ACC112 (cell line): ENCODE results near the gene MYL3.

ENCODE experiments used
- H2AFZ ChIP-seq: fragments of 200-600 bp; sonication (generic); one replicate; pipeline ENCODE4 v1.6.0; 2017; ENCODE audit warnings: antibody characterized with exemption, low read length; ENCODE audit not compliant: unreplicated experiment
- H3K27ac ChIP-seq: fragments of 200-600 bp; sonication (generic); 2 replicates; pipeline ENCODE4 v1.5.1; 2014; ENCODE audit warnings: low read depth, mild to moderate bottlenecking, antibody characterized with exemption, low read length, moderate library complexity
- H3K27me3 ChIP-seq: fragments of 200-600 bp; sonication (generic); 2 replicates; pipeline ENCODE4 v1.6.1; 2014; ENCODE audit warnings: mild to moderate bottlenecking, antibody characterized with exemption, low read length, moderate library complexity, mixed read lengths; ENCODE audit not compliant: insufficient read depth
- H3K36me3 ChIP-seq: fragments of 200-600 bp; sonication (generic); 2 replicates; pipeline ENCODE4 v1.6.1; 2016; ENCODE audit warnings: mild to moderate bottlenecking, antibody characterized with exemption, low read length, moderate library complexity, mixed read lengths; ENCODE audit not compliant: insufficient read depth
- H3K4me1 ChIP-seq: fragments of 200-600 bp; sonication (generic); one replicate; pipeline ENCODE4 v1.6.1; 2016; ENCODE audit warnings: low read length, mixed read lengths; ENCODE audit not compliant: insufficient read depth, unreplicated experiment, control insufficient read depth
- H3K4me3 ChIP-seq: fragments of 200-600 bp; sonication (generic); 2 replicates; pipeline ENCODE4 v1.5.1; 2014; ENCODE audit warnings: mild to moderate bottlenecking, low read depth, low read length
- H3K79me2 ChIP-seq: fragments of 200-600 bp; sonication (generic); one replicate; pipeline ENCODE4 v1.6.0; 2016; ENCODE audit warnings: low read length; ENCODE audit not compliant: control insufficient read depth, unreplicated experiment, insufficient read depth

Gene MYL3

DNA sequence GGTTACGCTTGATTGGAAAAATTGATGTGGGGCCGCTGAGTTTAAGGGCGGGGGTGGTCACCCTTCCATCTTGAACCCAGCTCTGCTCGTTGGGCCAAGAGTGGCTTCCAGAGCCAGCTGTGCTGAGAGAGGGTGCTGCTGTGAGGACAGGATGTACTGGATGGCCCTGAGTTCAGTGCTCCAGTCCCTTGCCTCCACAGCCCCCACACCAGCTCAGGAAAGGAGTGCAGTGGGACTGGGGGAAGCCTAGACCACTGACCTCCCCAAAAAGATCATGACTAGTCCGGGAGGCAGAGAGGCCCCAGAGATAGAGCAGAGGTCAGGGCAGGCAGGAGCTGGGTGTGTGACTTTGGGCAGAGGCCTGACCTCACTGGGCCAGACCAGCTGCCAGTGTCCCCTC lies 10.3 kb upstream of the MYL3 start:
- H2AFZ ChIP-seq = no peak overlapping the region
- no peaks in the 10 kb centered on the region for H3K79me2 ChIP-seq
- no peaks in the 10 kb centered on the region for H3K36me3 ChIP-seq
- H3K27me3 ChIP-seq = peaks cover 5% of the 10 kb centered on the region; the same call in 1 of the 2 replicates
- H3K27ac ChIP-seq = no peak overlapping the region
- peaks cover 1% of the 10 kb centered on the region for H3K4me1 ChIP-seq
- H3K4me3 ChIP-seq = no peak overlapping the region

DNA sequence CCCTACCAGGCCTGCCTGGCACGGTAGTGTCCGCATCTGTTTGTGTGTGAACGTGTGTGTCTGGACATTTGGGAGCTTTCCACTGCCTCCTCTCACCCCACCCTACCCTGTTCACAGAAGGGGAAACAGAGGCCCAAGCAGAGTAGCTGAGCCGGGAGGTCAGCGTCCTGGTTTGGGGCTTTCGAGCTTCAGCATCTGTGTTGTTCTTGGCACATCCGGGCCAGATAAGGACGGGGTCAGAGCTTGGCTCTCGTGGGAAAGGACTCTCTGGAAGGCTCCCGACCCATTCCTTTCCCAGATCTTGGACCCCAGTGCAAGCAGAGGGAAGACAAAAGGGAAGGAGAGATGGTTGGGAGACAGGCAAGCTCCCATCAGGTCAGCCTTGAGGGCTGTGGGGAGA lies 8.0 kb upstream of the MYL3 start:
- Histone ChIP-seq H3K27ac (no peak overlapping the region), H3K27me3 (peaks cover 5% of the 10 kb centered on the region; the same call in 1 of the 2 replicates), H2AFZ (no peak overlapping the region), H3K79me2 (no peaks in the 10 kb centered on the region), H3K4me3 (no peak overlapping the region), H3K4me1 (peaks cover 7% of the 10 kb centered on the region), H3K36me3 (no peaks in the 10 kb centered on the region)

DNA sequence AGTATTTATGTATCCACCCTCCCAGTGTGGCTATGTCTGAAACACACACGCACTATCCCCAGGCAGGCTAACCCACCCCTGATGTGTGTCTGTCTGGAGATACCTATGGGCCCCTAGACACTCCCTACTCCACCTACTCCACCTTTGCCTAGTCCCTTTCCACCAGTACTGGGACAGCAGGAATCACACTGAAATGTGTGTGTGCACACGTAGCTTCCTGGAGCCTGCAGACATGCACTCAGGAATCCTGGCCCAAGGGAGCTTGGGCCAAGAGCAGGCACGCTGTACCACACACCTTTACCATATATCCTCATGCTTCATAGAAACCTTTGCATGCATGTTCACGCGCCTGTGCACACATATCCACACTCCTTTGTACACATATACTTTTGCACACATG lies 7.4 kb upstream of the MYL3 start:
- peaks cover 7% of the 10 kb centered on the region for H3K4me1 ChIP-seq
- H3K4me3 ChIP-seq = no peak overlapping the region
- no peak overlapping the region for H2AFZ ChIP-seq
- H3K79me2 ChIP-seq = no peaks in the 10 kb centered on the region
- no peak overlapping the region for H3K27ac ChIP-seq
- H3K27me3 ChIP-seq = peaks cover 5% of the 10 kb centered on the region; the same call in 1 of the 2 replicates
- no peaks in the 10 kb centered on the region for H3K36me3 ChIP-seq

DNA sequence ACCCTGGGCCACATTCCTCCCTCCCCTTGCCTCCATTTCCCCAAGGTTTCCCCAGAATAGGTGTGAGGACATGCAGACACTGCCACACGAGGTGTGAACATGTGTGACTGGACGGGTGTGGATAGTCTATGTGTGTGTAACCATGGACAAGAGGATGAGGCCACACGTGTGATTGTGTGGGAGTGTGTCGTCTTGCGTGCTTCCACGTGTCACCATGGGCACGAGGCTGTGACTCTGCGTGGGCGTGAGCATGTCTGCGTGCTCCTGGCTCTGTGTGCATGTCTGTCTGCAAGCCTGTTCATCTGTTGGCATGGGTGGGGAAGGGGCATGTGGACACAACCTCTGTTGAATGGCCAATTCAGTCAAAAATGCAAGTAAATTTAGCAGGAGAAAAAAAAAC lies 6.2 kb upstream of the MYL3 start:
- no peaks in the 10 kb centered on the region for H3K36me3 ChIP-seq
- no peak overlapping the region for H3K4me3 ChIP-seq
- no peak overlapping the region for H2AFZ ChIP-seq
- H3K4me1 ChIP-seq = peaks cover 7% of the 10 kb centered on the region
- H3K27me3 ChIP-seq = peaks cover 5% of the 10 kb centered on the region; the same call in 1 of the 2 replicates
- no peak overlapping the region for H3K27ac ChIP-seq
- H3K79me2 ChIP-seq = no peaks in the 10 kb centered on the region

DNA sequence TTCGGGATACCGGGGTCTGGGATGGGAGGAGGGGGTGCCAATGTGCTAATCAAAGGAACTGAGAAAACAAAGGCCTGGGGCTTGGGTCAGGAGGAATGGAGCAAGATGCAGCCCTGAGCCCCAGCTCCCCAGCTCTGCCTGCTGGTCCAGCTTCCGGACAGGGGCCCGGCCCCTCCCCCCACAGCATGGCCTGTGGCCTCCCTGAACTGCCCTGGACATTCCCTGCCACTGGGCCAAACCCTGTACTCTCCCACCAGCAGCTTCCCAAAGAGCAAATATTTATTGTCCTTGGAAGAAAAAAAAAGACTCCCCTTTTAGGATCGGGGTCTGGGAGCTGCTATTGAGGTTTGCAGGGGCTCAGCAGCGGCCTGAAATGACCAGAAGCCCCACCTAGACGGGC lies 5.7 kb upstream of the MYL3 start:
- H3K27me3 ChIP-seq = peaks cover 5% of the 10 kb centered on the region; the same call in 1 of the 2 replicates
- H3K4me1 ChIP-seq = peaks cover 7% of the 10 kb centered on the region
- no peak overlapping the region for H3K4me3 ChIP-seq
- H3K79me2 ChIP-seq = no peaks in the 10 kb centered on the region
- no peak overlapping the region for H2AFZ ChIP-seq
- H3K27ac ChIP-seq = no peak overlapping the region
- H3K36me3 ChIP-seq = no peaks in the 10 kb centered on the region

DNA sequence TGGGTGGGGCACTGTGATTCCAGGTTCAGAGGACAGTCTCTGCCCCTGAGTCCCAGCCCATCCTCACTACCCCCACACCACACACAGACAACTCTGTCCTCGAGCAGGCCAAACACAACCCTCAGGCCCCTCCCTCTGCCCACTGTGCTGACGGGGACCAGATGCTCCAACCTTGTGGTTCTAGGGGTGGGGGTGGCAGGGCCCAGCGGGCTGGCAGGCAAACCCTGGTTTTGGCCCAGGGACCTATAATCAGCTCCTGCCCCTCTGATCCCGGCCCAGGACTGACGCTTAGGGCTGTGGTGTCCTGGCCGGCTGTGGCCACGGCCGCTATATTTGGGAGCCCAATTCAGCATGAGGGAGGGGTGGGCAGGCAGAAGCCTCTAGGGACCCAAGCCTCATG lies 5.0 kb upstream of the MYL3 start:
- Histone ChIP-seq H3K27ac (no peak overlapping the region), H3K4me1 (peaks cover 7% of the 10 kb centered on the region), H3K27me3 (peaks cover 5% of the 10 kb centered on the region; the same call in 1 of the 2 replicates), H3K4me3 (no peak overlapping the region), H3K79me2 (no peaks in the 10 kb centered on the region), H3K36me3 (no peaks in the 10 kb centered on the region), H2AFZ (no peak overlapping the region)

DNA sequence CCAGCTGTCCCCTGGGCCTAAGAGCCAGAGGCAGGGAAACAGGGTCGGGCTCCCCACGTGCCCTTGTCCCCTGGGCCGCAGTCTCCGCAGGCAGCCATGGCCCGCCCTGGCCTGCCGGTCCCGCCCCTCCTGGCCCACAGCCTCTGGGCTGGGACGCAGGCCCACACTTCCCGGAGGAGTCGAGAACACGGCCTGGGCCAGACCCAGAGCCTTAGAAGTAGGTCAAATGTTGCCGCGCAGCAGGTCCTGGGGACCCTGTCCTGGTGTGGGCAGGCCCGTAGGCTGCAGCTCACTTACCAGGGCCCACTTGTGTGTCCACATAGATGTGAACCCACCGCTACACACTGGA lies 4.3 kb upstream of the MYL3 start:
- Histone ChIP-seq H3K36me3 (no peaks in the 10 kb centered on the region), H3K79me2 (no peaks in the 10 kb centered on the region), H2AFZ (no peak overlapping the region), H3K27ac (no peak overlapping the region), H3K4me1 (peaks cover 7% of the 10 kb centered on the region), H3K4me3 (no peak overlapping the region), H3K27me3 (peaks cover 1% of the 10 kb centered on the region; the same call in 1 of the 2 replicates)

DNA sequence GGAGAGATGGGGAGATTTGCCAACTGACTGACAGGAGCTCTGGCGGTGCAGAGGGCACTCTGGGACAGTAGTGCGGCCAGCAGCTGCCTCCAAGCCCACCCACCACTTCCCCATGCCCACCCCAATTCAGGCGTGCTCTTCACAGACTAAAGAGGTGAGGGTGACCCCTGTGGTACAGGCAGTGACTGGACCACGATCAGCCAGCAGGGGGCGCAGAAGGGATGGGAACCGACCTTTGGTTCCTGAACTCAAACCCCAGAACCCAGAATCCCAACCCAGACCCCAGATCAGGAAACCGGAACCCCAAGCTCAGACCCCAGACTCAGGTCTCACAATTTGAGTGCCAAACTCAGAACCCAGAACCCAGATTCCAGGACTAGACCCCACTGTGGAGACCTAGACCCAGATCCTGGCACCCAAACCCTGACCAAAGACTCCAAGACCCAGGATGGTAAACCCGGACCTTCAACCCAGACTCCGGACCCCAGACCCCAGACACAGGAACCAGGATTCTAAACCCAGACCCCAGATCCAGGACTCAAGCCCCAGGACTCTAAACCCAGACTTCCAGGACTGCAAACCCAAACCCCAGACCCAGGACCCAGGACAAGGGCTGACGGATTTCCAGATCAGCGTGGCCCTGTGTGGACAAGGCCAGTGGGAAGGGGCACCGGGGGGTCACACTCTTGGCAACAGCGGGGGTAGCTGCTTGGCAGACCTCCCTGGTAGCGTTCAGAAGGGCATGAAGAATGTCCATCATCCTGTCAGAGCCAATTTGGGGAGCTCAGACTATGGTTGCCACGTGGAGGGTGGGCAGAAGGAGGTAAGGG lies 3.7 kb upstream of the MYL3 start:
- H2AFZ ChIP-seq = no peak overlapping the region
- H3K79me2 ChIP-seq = no peaks in the 10 kb centered on the region
- H3K27me3 ChIP-seq = no peaks in the 10 kb centered on the region; the same call in 1 of the 2 replicates
- peaks cover 7% of the 10 kb centered on the region for H3K4me1 ChIP-seq
- H3K4me3 ChIP-seq = no peak overlapping the region
- no peak overlapping the region for H3K27ac ChIP-seq
- no peaks in the 10 kb centered on the region for H3K36me3 ChIP-seq

DNA sequence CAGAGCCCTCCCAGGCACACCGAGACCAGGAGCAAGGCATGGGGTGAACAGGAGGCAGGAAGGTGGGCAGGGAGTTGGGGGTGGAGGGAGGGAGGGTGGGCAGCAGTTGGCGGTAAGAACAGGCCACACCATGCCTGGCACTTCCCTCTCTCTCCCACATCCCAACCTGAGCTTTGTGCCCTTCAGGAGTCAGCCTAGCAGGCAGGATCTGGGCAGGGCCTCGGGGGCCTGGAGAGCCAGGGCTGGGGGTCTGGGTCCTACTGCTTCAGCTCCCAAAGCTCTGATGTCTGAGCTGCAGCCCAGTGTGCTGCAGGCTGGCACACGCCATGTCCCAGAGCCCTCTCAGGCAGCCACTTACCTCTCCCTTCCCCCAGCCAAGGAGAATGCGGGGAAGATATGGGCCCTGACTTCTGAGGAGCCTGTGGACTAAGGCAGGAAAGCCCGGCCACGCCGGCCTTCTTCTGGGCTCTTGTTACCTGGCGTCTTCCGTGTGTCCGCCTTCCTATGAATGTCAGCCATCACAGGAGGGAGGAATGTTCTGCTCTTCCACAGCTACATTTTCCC lies 2.9 kb upstream of the MYL3 start:
- Histone ChIP-seq H3K79me2 (no peaks in the 10 kb centered on the region), H2AFZ (no peak overlapping the region), H3K36me3 (no peaks in the 10 kb centered on the region), H3K4me1 (peaks cover 7% of the 10 kb centered on the region), H3K4me3 (no peak overlapping the region), H3K27me3 (no peaks in the 10 kb centered on the region; the same call in 1 of the 2 replicates), H3K27ac (no peak overlapping the region)

DNA sequence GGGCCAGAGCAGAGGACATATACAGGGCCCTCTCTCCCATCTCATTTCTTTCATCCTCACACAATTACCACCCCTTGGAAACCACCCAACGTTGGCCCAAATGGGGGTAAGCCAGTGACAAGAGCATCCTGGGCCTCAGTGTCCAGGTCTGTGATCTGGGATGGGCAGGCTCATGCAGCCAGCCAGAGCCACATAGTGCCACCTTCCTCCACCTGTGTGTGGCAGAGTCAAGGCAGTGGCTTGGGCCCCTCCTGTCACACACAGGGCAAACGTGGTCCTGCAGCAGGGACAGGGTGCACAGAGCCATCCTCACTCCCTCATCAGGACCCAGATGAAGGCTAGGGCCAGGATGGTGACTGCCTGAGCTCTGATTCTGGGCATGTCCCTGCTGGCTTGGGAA lies 2.3 kb upstream of the MYL3 start:
- Histone ChIP-seq H3K27me3 (no peaks in the 10 kb centered on the region), H3K4me1 (peaks cover 7% of the 10 kb centered on the region), H3K36me3 (no peaks in the 10 kb centered on the region), H3K27ac (no peak overlapping the region), H3K79me2 (no peaks in the 10 kb centered on the region), H2AFZ (no peak overlapping the region), H3K4me3 (no peak overlapping the region)

DNA sequence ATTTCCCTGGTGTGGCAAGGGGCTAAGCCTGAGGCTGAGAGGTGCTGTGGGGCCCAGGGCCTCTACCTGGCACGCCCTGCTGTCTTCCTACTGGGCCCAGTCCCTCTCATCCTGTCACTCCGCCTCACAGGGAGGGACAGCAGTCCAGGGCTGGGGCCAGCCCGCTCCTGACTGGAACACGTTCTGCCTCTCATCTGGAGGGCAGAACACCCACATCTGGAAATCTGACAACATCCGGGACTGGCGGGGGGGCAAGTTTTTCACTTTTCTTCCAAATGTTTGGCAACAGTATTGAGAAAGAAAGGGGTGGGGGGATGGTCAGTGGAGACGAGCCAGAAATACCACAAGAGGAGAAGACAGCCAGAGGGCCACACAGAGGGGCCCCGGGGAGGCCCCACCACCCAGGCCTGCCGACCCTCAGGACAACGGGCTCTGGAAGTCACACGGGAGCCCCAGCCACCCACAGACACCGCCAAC lies 1.8 kb upstream of the MYL3 start:
- no peaks in the 10 kb centered on the region for H3K27me3 ChIP-seq
- no peaks in the 10 kb centered on the region for H3K79me2 ChIP-seq
- no peaks in the 10 kb centered on the region for H3K36me3 ChIP-seq
- no peak overlapping the region for H3K27ac ChIP-seq
- peaks cover 7% of the 10 kb centered on the region for H3K4me1 ChIP-seq
- H3K4me3 ChIP-seq = no peak overlapping the region
- no peak overlapping the region for H2AFZ ChIP-seq
